ENCODE measurements around the gene SOX4.
A peak's percentile ranks its signal among the peaks of the same experiment; 100 is the strongest.
"Not testable (repeated sequence)": the region's sequence is repeated elsewhere in the genome, so short reads cannot be mapped to it uniquely, and the experiment has no call there.

SOX4 gene

GRCh38 chr6:21593412-21593926, at the start of gene SOX4:
SOX4 (plus strand) TSS chr6:21593751; CDS start chr6:21594535, 784 bp downstream.
- DNase-seq = peak; percentile 70 to 81
- TF ChIP-seq GATA1 (IDR thresholded peaks at IDR 0.05; ENCODE audit: low read depth, low read length) = no peak
- no peak for TF ChIP-seq POLR2A (IDR thresholded peaks at IDR 0.05; ENCODE audit: low read length)

GRCh38 chr6:21552286-21552685, 41.3 kb upstream of the SOX4 start:
- not testable (repeated sequence) for DNase-seq

GRCh38 chr6:21554286-21554685, 39.3 kb upstream of the SOX4 start:
- no peak for DNase-seq
- TF ChIP-seq POLR2A (IDR thresholded peaks at IDR 0.05; ENCODE audit: low read length) = no peak
- no peak for TF ChIP-seq GATA1 (IDR thresholded peaks at IDR 0.05; ENCODE audit: low read depth, low read length)

GRCh38 chr6:21555197-21555596, 38.4 kb upstream of the SOX4 start:
- no peak for TF ChIP-seq POLR2A (IDR thresholded peaks at IDR 0.05; ENCODE audit: low read length)
- TF ChIP-seq GATA1 (IDR thresholded peaks at IDR 0.05; ENCODE audit: low read depth, low read length) = no peak

GRCh38 chr6:21556511-21556910, 37.0 kb upstream of the SOX4 start:
- TF ChIP-seq GATA1 (IDR thresholded peaks at IDR 0.05; ENCODE audit: low read depth, low read length) (no peak), POLR2A (IDR thresholded peaks at IDR 0.05; ENCODE audit: low read length) (no peak)

More at GRCh38 chr6:21555197-21555596, 38.4 kb upstream of the SOX4 start:
- DNase-seq = no peak

GRCh38 chr6:21556968-21557721, 36.4 kb upstream of the SOX4 start:
- no peak for DNase-seq
- TF ChIP-seq POLR2A (IDR thresholded peaks at IDR 0.05; ENCODE audit: low read length) (no peak), GATA1 (IDR thresholded peaks at IDR 0.05; ENCODE audit: low read depth, low read length) (no peak)

More at GRCh38 chr6:21556511-21556910, 37.0 kb upstream of the SOX4 start:
- DNase-seq = no peak

- TF ChIP-seq GATA1 (IDR thresholded peaks at IDR 0.05; ENCODE audit: low read depth, low read length) = no peak
- no peak for DNase-seq
Observed at GRCh38 chr6:21559238-21559637, 34.3 kb upstream of the SOX4 start.

- DNase-seq = no peak
- no peak for TF ChIP-seq POLR2A (IDR thresholded peaks at IDR 0.05; ENCODE audit: low read length)
- no peak for TF ChIP-seq GATA1 (IDR thresholded peaks at IDR 0.05; ENCODE audit: low read depth, low read length)
Observed at GRCh38 chr6:21560249-21560648, 33.3 kb upstream of the SOX4 start.

GRCh38 chr6:21565431-21565830, 28.1 kb upstream of the SOX4 start:
- TF ChIP-seq POLR2A (IDR thresholded peaks at IDR 0.05; ENCODE audit: low read length) (no peak), GATA1 (IDR thresholded peaks at IDR 0.05; ENCODE audit: low read depth, low read length) (no peak)
- DNase-seq = no peak

GRCh38 chr6:21578523-21578922, 15.0 kb upstream of the SOX4 start:
- DNase-seq = no peak
- TF ChIP-seq POLR2A (IDR thresholded peaks at IDR 0.05; ENCODE audit: low read length) (no peak), GATA1 (IDR thresholded peaks at IDR 0.05; ENCODE audit: low read depth, low read length) (no peak)

- no peak for TF ChIP-seq GATA1 (IDR thresholded peaks at IDR 0.05; ENCODE audit: low read depth, low read length)
- no peak for TF ChIP-seq POLR2A (IDR thresholded peaks at IDR 0.05; ENCODE audit: low read length)
Observed at GRCh38 chr6:21582651-21583050, 10.9 kb upstream of the SOX4 start.

GRCh38 chr6:21586300-21586699, 7.3 kb upstream of the SOX4 start:
- no peak for DNase-seq

More at GRCh38 chr6:21582651-21583050, 10.9 kb upstream of the SOX4 start:
- DNase-seq = no peak

GRCh38 chr6:21586740-21587178, 6.8 kb upstream of the SOX4 start:
- TF ChIP-seq GATA1 (IDR thresholded peaks at IDR 0.05; ENCODE audit: low read depth, low read length) = no peak
- peak in 1 of 2 experiments; percentile 21 for DNase-seq

More at GRCh38 chr6:21586300-21586699, 7.3 kb upstream of the SOX4 start:
- TF ChIP-seq GATA1 (IDR thresholded peaks at IDR 0.05; ENCODE audit: low read depth, low read length) (no peak), POLR2A (IDR thresholded peaks at IDR 0.05; ENCODE audit: low read length) (no peak)

GRCh38 chr6:21587179-21587960, 6.2 kb upstream of the SOX4 start:
- DNase-seq = peak; percentile 37 to 44
- TF ChIP-seq GATA1 (IDR thresholded peaks at IDR 0.05; ENCODE audit: low read depth, low read length) (no peak), POLR2A (IDR thresholded peaks at IDR 0.05; ENCODE audit: low read length) (no peak)
